Tibial artery (tissue), 4 donors: ENCODE data around the gene FRMD5.

Source experiments
- DNase-seq, 2 donors: peaks; one replicate each; pipeline ENCODE4 v3.0.0-alpha.2; 2019
- H3K27ac ChIP-seq, 2 donors: fragments of 200-600 bp; sonication (generic) in 1 of 2; 1 replicate in 1 of 2; 2 replicates in 1 of 2; pipeline ENCODE4 v1.5.1; 2018 to 2019; ENCODE audit warnings: mild to moderate bottlenecking in 1 of 2
- H3K27me3 ChIP-seq, 2 donors: fragments of 200-600 bp; sonication (generic) in 1 of 2; one replicate each; pipeline versions ENCODE4 v1.5.1 to v1.6.0; 2016 to 2019
- H3K36me3 ChIP-seq, 3 donors: fragments of 200-600 bp; sonication (generic) in 2 of 3; one replicate each; pipeline ENCODE4 v1.5.1; 2016 to 2019; ENCODE audit warnings: mild to moderate bottlenecking in 2 of 3
- H3K4me1 ChIP-seq, 4 donors: fragments of 200-600 bp; sonication (generic) in 2 of 4; 1 replicate in 3 of 4; 2 replicates in 1 of 4; pipeline ENCODE4 v1.5.1; 2016 to 2019
- H3K4me3 ChIP-seq, 2 donors: fragments of 200-600 bp; sonication (generic) in 1 of 2; 1 replicate in 1 of 2; 2 replicates in 1 of 2; pipeline ENCODE4 v1.5.1; 2018 to 2019; ENCODE audit warnings: mild to moderate bottlenecking in 2 of 2
- H3K9me3 ChIP-seq, 3 donors: fragments of 200-600 bp; sonication (generic) in 1 of 3; one replicate each; pipeline ENCODE4 v1.5.1; 2016 to 2019
- intact Hi-C: fragments of 100-400 bp; cut with DNase I; formaldehyde crosslinking; loops from one replicate; pipeline ENCODE4 v1.15.0; 2023; ENCODE audit warnings: low total_unique reads
- TF ChIP-seq, protein P1 (sequence below), 2 experiments: fragments of 200-600 bp in 1 of 2; fragments of 450-650 bp in 1 of 2; IDR thresholded peaks; one replicate each; pipeline ENCODE4 v1.5.1; 2017 to 2019; ENCODE audit warnings: antibody characterized with exemption in 2 of 2, mild to moderate bottlenecking in 1 of 2, moderate library complexity in 1 of 2

FRMD5 gene

DNA sequence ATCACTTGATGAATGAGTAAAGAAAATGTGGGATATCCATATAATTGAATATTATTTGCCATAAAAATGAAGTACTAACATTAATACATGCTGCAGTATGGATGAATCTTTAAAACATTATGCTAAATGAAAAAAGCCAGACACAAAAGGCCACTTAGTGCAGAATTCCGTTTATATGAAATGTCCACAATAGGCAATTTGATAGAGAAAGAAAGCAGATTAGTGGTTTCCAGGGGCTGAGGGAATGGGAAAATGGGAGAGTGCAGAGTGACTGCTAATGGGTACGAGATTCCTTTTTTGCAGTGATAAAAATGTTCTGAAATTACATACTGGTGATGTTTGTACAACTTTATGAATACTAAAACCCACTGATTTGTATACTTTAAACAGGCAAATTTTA is 126.7 kb downstream of the FRMD5 start:
- DNase-seq = no peak
- Histone ChIP-seq H3K27me3 (no peaks in the 10 kb centered on the region), H3K4me1 (no peaks in the 10 kb centered on the region), H3K36me3 (no peaks in the 10 kb centered on the region), H3K27ac (no peak overlapping the region), H3K4me3 (no peak overlapping the region), H3K9me3 (no peaks in the 10 kb centered on the region)
- TF ChIP-seq, protein P1, sequence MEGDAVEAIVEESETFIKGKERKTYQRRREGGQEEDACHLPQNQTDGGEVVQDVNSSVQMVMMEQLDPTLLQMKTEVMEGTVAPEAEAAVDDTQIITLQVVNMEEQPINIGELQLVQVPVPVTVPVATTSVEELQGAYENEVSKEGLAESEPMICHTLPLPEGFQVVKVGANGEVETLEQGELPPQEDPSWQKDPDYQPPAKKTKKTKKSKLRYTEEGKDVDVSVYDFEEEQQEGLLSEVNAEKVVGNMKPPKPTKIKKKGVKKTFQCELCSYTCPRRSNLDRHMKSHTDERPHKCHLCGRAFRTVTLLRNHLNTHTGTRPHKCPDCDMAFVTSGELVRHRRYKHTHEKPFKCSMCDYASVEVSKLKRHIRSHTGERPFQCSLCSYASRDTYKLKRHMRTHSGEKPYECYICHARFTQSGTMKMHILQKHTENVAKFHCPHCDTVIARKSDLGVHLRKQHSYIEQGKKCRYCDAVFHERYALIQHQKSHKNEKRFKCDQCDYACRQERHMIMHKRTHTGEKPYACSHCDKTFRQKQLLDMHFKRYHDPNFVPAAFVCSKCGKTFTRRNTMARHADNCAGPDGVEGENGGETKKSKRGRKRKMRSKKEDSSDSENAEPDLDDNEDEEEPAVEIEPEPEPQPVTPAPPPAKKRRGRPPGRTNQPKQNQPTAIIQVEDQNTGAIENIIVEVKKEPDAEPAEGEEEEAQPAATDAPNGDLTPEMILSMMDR (IDR thresholded peaks at IDR 0.05) = no peak
- intact Hi-C loops = loop anchor here (5.0 kb wide), 1 partner anchor 166 kb away; no protein-coding TSS in a partner anchor

DNA sequence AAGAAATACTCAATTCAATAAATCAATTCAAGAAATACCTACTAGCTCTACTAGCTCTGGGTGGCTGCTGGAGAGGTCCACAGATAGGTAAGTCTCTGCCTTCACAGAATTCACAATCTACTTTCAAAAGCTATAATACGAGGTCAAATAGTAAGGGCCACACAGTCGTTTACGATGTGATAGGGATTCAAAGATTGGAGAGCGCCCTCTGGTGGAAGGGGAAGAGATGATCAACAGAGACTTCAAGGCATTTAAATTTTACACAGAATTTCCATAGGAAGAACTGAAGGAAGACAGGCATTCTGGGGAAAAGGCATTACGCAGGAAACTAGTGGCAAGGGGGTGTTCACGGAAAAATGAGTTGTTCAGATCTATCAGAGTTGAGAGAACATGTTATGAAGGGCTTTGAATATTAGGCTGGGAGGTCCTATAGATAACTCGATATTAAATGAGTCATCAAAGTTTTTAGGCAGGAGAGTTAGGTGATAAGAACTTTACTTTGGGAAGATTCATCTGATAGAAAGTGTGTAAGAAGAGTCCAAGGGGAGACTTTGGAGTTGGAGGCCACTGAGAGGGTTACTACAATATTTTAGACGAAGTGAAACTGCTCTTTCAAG is 128.8 kb downstream of the FRMD5 start:
- DNase-seq = no peak
- Histone ChIP-seq H3K36me3 (no peaks in the 10 kb centered on the region), H3K9me3 (no peaks in the 10 kb centered on the region), H3K4me1 (no peaks in the 10 kb centered on the region), H3K27ac (no peak overlapping the region), H3K4me3 (no peak overlapping the region), H3K27me3 (no peaks in the 10 kb centered on the region)
- intact Hi-C loops = loop anchor here (5.0 kb wide), 1 partner anchor 164 kb away; no protein-coding TSS in a partner anchor
- TF ChIP-seq, protein P1 (IDR thresholded peaks at IDR 0.05) = peak; percentile 39 to 42

DNA sequence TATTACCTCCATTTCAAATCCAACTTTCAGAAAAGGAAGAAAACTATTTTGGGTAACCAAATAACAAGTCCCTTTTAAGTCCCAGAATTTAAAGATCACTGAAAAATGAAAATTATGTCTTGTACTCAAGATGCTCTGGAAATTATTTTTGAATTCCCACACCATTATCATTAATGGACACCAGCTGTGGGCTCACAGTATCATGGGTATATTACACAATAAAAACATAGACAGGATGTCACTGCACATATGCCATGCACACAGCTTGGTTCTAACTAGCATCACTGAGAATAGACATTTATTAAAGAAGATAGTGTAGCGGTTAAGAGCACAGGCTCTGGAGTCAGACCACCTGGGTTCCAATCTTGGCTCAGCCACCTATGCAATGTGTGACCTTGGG is 130.4 kb downstream of the FRMD5 start:
- H3K27ac ChIP-seq = no peak overlapping the region
- no peak for DNase-seq
- H3K36me3 ChIP-seq = no peaks in the 10 kb centered on the region
- no peaks in the 10 kb centered on the region for H3K27me3 ChIP-seq
- no peak overlapping the region for H3K4me3 ChIP-seq
- H3K4me1 ChIP-seq = no peaks in the 10 kb centered on the region
- intact Hi-C loops = loop anchor here (5.0 kb wide), 1 partner anchor 162 kb away; no protein-coding TSS in a partner anchor
- TF ChIP-seq, protein P1 (IDR thresholded peaks at IDR 0.05) = no peak
- H3K9me3 ChIP-seq = no peaks in the 10 kb centered on the region

DNA sequence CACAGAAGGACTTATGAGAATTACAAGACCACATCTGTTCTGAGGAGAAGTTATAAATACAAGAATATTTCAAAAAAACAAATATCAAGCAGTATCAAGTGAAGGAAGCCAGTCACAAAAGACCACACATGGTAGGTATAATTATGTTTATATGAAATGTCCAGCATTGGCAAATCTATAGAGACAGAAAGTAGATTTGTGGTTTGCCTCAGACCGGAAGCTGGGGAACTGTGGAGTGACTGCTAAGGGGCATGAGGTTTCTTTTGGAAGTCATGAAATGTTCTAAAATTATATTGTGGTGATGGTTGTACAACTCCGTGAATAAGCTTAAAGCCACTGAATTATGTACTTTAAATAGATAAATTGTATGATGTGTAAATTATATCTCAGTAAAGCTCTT is 136.9 kb downstream of the FRMD5 start:
- H3K9me3 ChIP-seq = no peaks in the 10 kb centered on the region
- DNase-seq = no peak
- no peak overlapping the region for H3K4me3 ChIP-seq
- no peaks in the 10 kb centered on the region for H3K27me3 ChIP-seq
- intact Hi-C loops = no loop called here
- no peaks in the 10 kb centered on the region for H3K36me3 ChIP-seq
- TF ChIP-seq, protein P1 (IDR thresholded peaks at IDR 0.05) = no peak
- H3K4me1 ChIP-seq = no peaks in the 10 kb centered on the region
- H3K27ac ChIP-seq = no peak overlapping the region

DNA sequence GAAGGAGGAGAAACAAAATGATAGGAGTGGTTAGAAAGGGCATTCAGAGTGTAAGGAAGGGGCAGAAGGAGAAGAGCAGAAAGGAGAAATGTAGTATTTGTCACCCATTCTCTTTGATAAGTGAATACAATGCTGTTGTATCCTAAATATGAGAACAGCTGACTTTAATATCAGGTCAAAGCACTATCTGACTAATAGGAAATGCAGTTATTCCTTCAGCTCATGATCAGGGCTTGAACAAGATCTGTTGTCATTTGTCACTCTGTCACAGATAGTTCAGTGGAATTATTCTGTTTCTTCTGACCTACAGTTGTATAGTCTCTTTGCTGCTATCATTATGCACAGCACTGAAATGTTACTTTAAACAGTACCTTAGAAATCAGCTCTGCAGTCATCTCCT is 149.4 kb downstream of the FRMD5 start:
- H3K36me3 ChIP-seq = no peaks in the 10 kb centered on the region
- no peaks in the 10 kb centered on the region for H3K27me3 ChIP-seq
- H3K4me3 ChIP-seq = no peak overlapping the region
- H3K9me3 ChIP-seq = no peaks in the 10 kb centered on the region
- intact Hi-C loops = no loop called here
- TF ChIP-seq, protein P1 (IDR thresholded peaks at IDR 0.05) = no peak
- DNase-seq = no peak
- H3K4me1 ChIP-seq = no peaks in the 10 kb centered on the region
- H3K27ac ChIP-seq = no peak overlapping the region

DNA sequence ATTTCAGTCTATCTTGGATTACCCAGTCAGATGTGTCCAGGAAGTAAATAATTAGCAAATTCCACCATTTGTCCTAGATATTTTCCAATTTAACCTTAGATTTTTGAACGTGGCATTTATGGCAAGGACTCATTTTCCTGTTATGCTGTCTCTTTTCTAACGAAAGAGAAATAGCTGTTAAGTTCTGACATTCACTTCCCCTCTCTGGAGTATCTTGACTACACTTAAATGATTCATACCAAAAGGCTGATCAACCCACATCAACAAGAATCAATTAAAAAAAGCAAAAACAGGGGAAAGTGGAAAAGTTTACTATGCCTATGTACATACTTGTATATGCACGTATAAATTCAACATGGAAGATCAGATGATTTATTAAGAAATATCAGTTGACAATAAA is 149.9 kb downstream of the FRMD5 start:
- TF ChIP-seq, protein P1 (IDR thresholded peaks at IDR 0.05) = no peak
- Histone ChIP-seq H3K4me1 (no peaks in the 10 kb centered on the region), H3K9me3 (no peaks in the 10 kb centered on the region), H3K27ac (no peak overlapping the region), H3K27me3 (no peaks in the 10 kb centered on the region), H3K4me3 (no peak overlapping the region), H3K36me3 (no peaks in the 10 kb centered on the region)
- intact Hi-C loops = no loop called here
- DNase-seq = no peak
